BLaER1 (cell line): ENCODE measurements around the gene TUBB6.

Experiments
- H3K27ac ChIP-seq: shearing (Covaris generic); formaldehyde crosslinking; 2 replicates; pipeline ENCODE4 v1.8.1; 2022
- H3K27me3 ChIP-seq: shearing (Covaris generic); formaldehyde crosslinking; 2 replicates; pipeline ENCODE4 v1.8.1; 2022
- H3K36me3 ChIP-seq: shearing (Covaris generic); formaldehyde crosslinking; 2 replicates; pipeline ENCODE4 v1.8.1; 2022
- H3K4me1 ChIP-seq: shearing (Covaris generic); formaldehyde crosslinking; 2 replicates; pipeline ENCODE4 v1.8.1; 2022
- H3K4me2 ChIP-seq: shearing (Covaris generic); formaldehyde crosslinking; 2 replicates; pipeline ENCODE4 v1.8.1; 2022
- H3K4me3 ChIP-seq: shearing (Covaris generic); formaldehyde crosslinking; 2 replicates; pipeline ENCODE4 v1.8.1; 2022
- H3K9ac ChIP-seq: shearing (Covaris generic); formaldehyde crosslinking; 2 replicates; pipeline ENCODE4 v1.8.1; 2022
- H3K9me3 ChIP-seq: shearing (Covaris generic); formaldehyde crosslinking; 2 replicates; pipeline ENCODE4 v1.8.1; 2022
- H4K20me1 ChIP-seq: shearing (Covaris generic); formaldehyde crosslinking; 2 replicates; pipeline ENCODE4 v1.8.1; 2022
- Cebpa-rat ChIP-seq: shearing (Covaris generic); IDR thresholded peaks from 2 replicates; pipeline ENCODE4 v1.8.1; 2022

TUBB6 gene

GRCh38 chr18:12325726-12326245, 17.7 kb downstream of the TUBB6 start:
- Histone ChIP-seq H3K9ac (no peak overlapping the region), H3K4me3 (no peak overlapping the region), H3K9me3 (no peaks in the 10 kb centered on the region), H3K27me3 (no peaks in the 10 kb centered on the region), H3K36me3 (peaks cover 87% of the 10 kb centered on the region), H3K27ac (no peak overlapping the region), H3K4me1 (peaks cover 30% of the 10 kb centered on the region), H4K20me1 (peaks cover 84% of the 10 kb centered on the region), H3K4me2 (no peak overlapping the region)
- TF ChIP-seq Cebpa-rat: no peak

- H3K4me3 ChIP-seq: no peak overlapping the region
- H3K9me3 ChIP-seq: no peaks in the 10 kb centered on the region
- no peak overlapping the region for H3K27ac ChIP-seq
Measured at GRCh38 chr18:12326711-12327460, 18.8 kb downstream of the TUBB6 start.

GRCh38 chr18:12327510-12328178, 19.6 kb downstream of the TUBB6 start:
- Histone ChIP-seq H3K27me3 (no peaks in the 10 kb centered on the region), H3K27ac (no peak overlapping the region), H3K9me3 (no peaks in the 10 kb centered on the region), H3K36me3 (peaks cover 91% of the 10 kb centered on the region), H3K4me1 (peaks cover 15% of the 10 kb centered on the region), H3K4me3 (no peak overlapping the region), H3K4me2 (peak overlapping the region; percentile 13), H4K20me1 (peaks cover 73% of the 10 kb centered on the region), H3K9ac (0 out of 2 replicates have a peak overlapping the region, but pooled peaks have one; percentile 24)
- TF ChIP-seq Cebpa-rat: no peak

More at GRCh38 chr18:12326711-12327460, 18.8 kb downstream of the TUBB6 start:
- Histone ChIP-seq H3K4me2 (0 out of 2 replicates have a peak overlapping the region, but pooled peaks have one; percentile 13), H3K36me3 (peaks cover 94% of the 10 kb centered on the region), H3K4me1 (peaks cover 19% of the 10 kb centered on the region), H4K20me1 (peaks cover 79% of the 10 kb centered on the region), H3K9ac (no peak overlapping the region), H3K27me3 (no peaks in the 10 kb centered on the region)
- no peak for TF ChIP-seq Cebpa-rat

- Histone ChIP-seq H3K9me3 (no peaks in the 10 kb centered on the region), H3K4me3 (no peak overlapping the region), H3K4me1 (peaks cover 15% of the 10 kb centered on the region), H3K27ac (no peak overlapping the region), H4K20me1 (peaks cover 68% of the 10 kb centered on the region), H3K36me3 (peaks cover 87% of the 10 kb centered on the region), H3K27me3 (no peaks in the 10 kb centered on the region), H3K9ac (no peak overlapping the region), H3K4me2 (peak overlapping the region; percentile 13; the same call in 1 of the 2 replicates)
- no peak for TF ChIP-seq Cebpa-rat
Measured at GRCh38 chr18:12328179-12328823, 20.3 kb downstream of the TUBB6 start.

- TF ChIP-seq Cebpa-rat: no peak
- H3K27ac ChIP-seq: no peak overlapping the region
- no peak overlapping the region for H3K4me3 ChIP-seq
- peaks cover 87% of the 10 kb centered on the region for H3K36me3 ChIP-seq
- no peak overlapping the region for H3K9ac ChIP-seq
- H3K4me2 ChIP-seq: no peak overlapping the region
- peaks cover 76% of the 10 kb centered on the region for H4K20me1 ChIP-seq
- no peaks in the 10 kb centered on the region for H3K27me3 ChIP-seq
- H3K9me3 ChIP-seq: no peaks in the 10 kb centered on the region
- H3K4me1 ChIP-seq: peaks cover 15% of the 10 kb centered on the region
Measured at GRCh38 chr18:12329125-12329698, 21.2 kb downstream of the TUBB6 start.

GRCh38 chr18:12330766-12331165, 22.7 kb downstream of the TUBB6 start:
- no peaks in the 10 kb centered on the region for H3K27me3 ChIP-seq
- no peak overlapping the region for H3K27ac ChIP-seq
- H3K9ac ChIP-seq: no peak overlapping the region
- no peak overlapping the region for H3K4me3 ChIP-seq
- no peak for TF ChIP-seq Cebpa-rat
- no peak overlapping the region for H3K4me2 ChIP-seq
- H3K36me3 ChIP-seq: peaks cover 87% of the 10 kb centered on the region
- H4K20me1 ChIP-seq: peaks cover 72% of the 10 kb centered on the region
- no peaks in the 10 kb centered on the region for H3K9me3 ChIP-seq
- peaks cover 15% of the 10 kb centered on the region for H3K4me1 ChIP-seq

- H4K20me1 ChIP-seq: peaks cover 44% of the 10 kb centered on the region; the same call in 1 of the 2 replicates
- H3K4me3 ChIP-seq: no peak overlapping the region
- H3K4me1 ChIP-seq: no peaks in the 10 kb centered on the region
- no peaks in the 10 kb centered on the region for H3K9me3 ChIP-seq
- no peak for TF ChIP-seq Cebpa-rat
- no peaks in the 10 kb centered on the region for H3K27me3 ChIP-seq
- H3K4me2 ChIP-seq: no peak overlapping the region
- H3K27ac ChIP-seq: no peak overlapping the region
- H3K36me3 ChIP-seq: peaks cover 87% of the 10 kb centered on the region
- H3K9ac ChIP-seq: no peak overlapping the region
Measured at GRCh38 chr18:12333506-12334290, 25.7 kb downstream of the TUBB6 start.

- peaks cover 88% of the 10 kb centered on the region for H3K36me3 ChIP-seq
- H3K27ac ChIP-seq: no peak overlapping the region
- no peak overlapping the region for H3K4me3 ChIP-seq
- TF ChIP-seq Cebpa-rat: no peak
- no peak overlapping the region for H3K4me2 ChIP-seq
- no peak overlapping the region for H3K9ac ChIP-seq
- no peaks in the 10 kb centered on the region for H3K9me3 ChIP-seq
- H4K20me1 ChIP-seq: peaks cover 38% of the 10 kb centered on the region; the same call in 1 of the 2 replicates
- H3K4me1 ChIP-seq: no peaks in the 10 kb centered on the region
- no peaks in the 10 kb centered on the region for H3K27me3 ChIP-seq
Measured at GRCh38 chr18:12334366-12334808, 26.3 kb downstream of the TUBB6 start.

- Histone ChIP-seq H4K20me1 (peaks cover 33% of the 10 kb centered on the region; the same call in 1 of the 2 replicates), H3K4me1 (no peaks in the 10 kb centered on the region), H3K4me2 (no peak overlapping the region), H3K9ac (no peak overlapping the region), H3K36me3 (peaks cover 87% of the 10 kb centered on the region), H3K27me3 (no peaks in the 10 kb centered on the region), H3K9me3 (no peaks in the 10 kb centered on the region), H3K27ac (no peak overlapping the region), H3K4me3 (no peak overlapping the region)
- no peak for TF ChIP-seq Cebpa-rat
Measured at GRCh38 chr18:12334863-12335262, 26.8 kb downstream of the TUBB6 start.
